ENCODE data around the gene ZNF627. TPM values are rescaled to one million over a fixed set of nuclear protein-coding genes. Genes with fewer than 3 reads are reported as not detected.

ZNF627 gene
- total RNA-seq, 1 donor from 2014 or later = 7.1 TPM

DNA sequence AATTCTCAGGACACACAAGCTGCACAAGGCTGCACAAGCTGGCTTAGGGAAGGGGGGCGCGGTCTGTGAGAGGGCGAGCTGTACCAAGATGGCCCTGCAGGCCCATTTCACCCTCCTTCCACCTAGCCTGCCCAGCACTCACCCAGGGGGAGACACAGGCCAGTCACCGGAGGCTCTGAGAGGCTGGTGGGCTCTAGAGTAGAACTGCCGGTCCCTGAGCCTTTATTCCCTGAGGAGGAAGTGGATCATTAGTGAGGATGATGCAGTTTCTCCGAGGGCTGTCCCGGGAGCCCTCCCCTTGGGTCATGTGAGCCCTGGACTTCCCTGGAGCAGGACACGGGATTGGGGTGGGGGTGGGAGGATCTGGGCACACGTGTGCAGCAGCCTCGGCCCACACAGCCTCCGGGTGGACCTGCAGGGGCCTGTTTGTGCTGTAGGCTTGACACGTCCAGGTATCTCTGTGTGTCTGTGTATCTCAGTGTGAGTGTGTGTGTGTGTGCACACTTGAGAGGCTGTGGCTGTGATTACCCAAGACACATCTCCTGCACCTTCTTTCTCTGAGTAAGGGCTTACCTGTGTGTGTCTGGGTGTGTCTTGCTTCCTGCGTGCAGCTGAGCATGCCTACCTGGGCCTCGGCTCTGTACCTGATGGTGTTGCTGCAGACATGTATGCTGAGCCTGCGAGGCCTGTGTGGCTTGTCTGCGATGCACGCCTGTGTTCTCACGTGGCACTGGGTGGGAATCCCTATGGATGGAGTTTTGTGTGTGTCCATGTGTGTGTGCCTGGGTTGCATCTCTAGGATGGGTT, 19.6 kb upstream of the ZNF627 start, which contains the start of gene ACP5:
ACP5 (minus strand) TSS at position 195 of the 807 bp plus-strand sequence. CDS start 328 bp downstream, outside the sequence.
- H3K9me3 ChIP-seq = no peaks in the 10 kb centered on the region
- intact Hi-C loops (cut with DNase I) = no loop called here
- DNase-seq (ENCODE audit: extremely low spot score in 2 of 2) = no peak
- peak within 1 kb of the TSS; percentile 55 for H3K27ac ChIP-seq
- peaks cover 41% of the 10 kb centered on the region for H3K4me1 ChIP-seq
- H3K27me3 ChIP-seq = no peaks in the 10 kb centered on the region
- H3K4me3 ChIP-seq = peak within 1 kb of the TSS; percentile 43 to 45
- TF ChIP-seq POLR2AphosphoS5 (IDR thresholded peaks at IDR 0.05; ENCODE audit: insufficient read depth in 1 of 2, low read depth in 1 of 2) (no peak), CTCF (IDR thresholded peaks at IDR 0.05) (no peak), POLR2A (IDR thresholded peaks at IDR 0.05) (no peak)
- H3K36me3 ChIP-seq = no peaks in the 10 kb centered on the region

DNA sequence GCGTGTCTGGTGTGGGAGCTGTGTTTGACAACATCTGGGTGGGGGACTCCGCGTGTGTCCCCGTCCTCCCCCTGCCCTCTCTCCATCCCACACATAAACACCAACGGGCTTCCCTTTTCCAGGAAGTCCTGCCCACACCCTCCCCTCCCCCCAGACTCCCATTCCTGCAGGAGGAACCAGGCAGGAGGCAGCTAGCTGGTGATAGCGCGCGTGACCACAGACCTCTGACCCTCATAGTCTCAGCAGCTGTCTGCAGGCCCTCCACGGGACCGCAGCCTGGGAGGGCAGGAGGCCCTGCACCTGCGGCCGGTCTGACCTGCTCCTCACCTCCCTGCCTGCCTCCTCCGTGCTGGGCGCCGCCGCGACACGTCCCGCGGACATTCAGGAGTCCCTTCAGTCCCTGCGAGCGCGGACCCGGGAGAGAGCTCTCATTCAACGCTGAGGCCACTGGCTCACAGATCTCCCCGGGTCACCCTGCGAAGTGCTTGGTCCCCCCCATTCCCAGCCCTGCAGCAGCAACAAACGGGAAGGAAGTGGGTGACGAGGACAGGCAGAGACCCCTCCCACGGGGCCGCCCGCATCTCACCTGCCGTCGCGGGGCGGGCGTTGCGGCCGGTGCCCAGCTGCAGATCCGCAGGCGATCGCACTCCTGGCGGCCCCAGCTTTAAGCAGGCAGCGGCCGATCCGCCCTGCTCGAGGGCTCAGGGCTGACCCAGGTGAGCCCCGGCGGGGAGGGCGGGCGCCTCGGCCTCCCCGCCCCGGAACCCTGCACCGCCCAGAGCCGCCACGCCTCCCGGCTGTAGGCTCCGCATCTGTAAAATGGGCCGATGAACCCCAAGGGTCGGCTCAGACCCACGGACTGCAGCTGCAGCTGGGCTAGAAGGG, 18.8 kb upstream of the ZNF627 start:
- intact Hi-C loops (cut with DNase I) = no loop called here
- Histone ChIP-seq H3K9me3 (no peaks in the 10 kb centered on the region), H3K27me3 (no peaks in the 10 kb centered on the region), H3K27ac (peak overlapping the region; percentile 55), H3K4me3 (peak overlapping the region; percentile 43 to 45), H3K4me1 (peaks cover 41% of the 10 kb centered on the region), H3K36me3 (no peaks in the 10 kb centered on the region)
- peak in 1 of 2 donors; percentile 32 for TF ChIP-seq POLR2AphosphoS5 (IDR thresholded peaks at IDR 0.05; ENCODE audit: insufficient read depth in 1 of 2, low read depth in 1 of 2)
- no peak for TF ChIP-seq POLR2A (IDR thresholded peaks at IDR 0.05)
- no peak for DNase-seq (ENCODE audit: extremely low spot score in 2 of 2)

DNA sequence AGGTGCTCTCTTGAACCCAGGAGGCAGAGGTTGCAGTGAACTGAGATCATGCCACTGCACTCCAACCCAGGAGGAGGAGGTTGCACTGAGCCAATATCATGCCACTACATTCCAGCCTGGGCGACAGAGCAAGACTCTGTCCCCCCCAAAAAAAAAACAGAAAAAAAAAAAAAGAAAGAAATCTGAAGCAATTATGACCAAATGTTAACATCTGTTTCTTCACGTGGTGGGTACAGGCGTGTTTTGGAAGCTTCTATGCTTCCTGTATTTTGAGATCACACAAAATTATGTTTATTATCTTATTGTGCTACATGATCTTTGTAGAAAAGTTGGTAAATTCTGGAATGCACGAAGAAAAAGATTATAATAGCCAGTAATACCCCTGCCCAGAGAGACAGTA, 17.2 kb upstream of the ZNF627 start:
- peaks cover 41% of the 10 kb centered on the region for H3K4me1 ChIP-seq
- H3K36me3 ChIP-seq = no peaks in the 10 kb centered on the region
- DNase-seq (ENCODE audit: extremely low spot score in 2 of 2) = no peak
- no peaks in the 10 kb centered on the region for H3K27me3 ChIP-seq
- intact Hi-C loops (cut with DNase I) = no loop called here
- no peak overlapping the region for H3K4me3 ChIP-seq
- H3K9me3 ChIP-seq = no peaks in the 10 kb centered on the region
- no peak overlapping the region for H3K27ac ChIP-seq
- no peak for TF ChIP-seq POLR2A (IDR thresholded peaks at IDR 0.05)
- no peak for TF ChIP-seq POLR2AphosphoS5 (IDR thresholded peaks at IDR 0.05; ENCODE audit: insufficient read depth in 1 of 2, low read depth in 1 of 2)
- no peak for TF ChIP-seq CTCF (IDR thresholded peaks at IDR 0.05)

DNA sequence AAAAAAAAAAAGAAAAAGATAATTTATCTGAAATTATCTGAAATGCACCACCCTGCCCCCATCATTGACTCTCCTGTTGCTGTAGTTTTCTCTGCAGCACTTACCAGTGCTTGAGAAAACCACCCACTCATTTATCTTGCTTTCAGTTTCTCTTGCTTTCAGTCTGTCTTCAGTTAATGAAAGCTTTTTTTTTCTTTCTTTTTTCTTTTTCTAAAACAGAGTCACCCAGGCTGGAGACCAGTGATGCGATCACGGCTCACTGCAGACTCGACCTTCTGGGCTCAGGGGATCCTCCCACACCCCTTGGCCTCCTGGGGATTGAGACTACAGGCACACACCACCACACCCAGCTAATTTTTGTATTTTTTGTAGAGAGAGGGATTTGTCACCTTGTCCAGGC, 15.5 kb upstream of the ZNF627 start:
- Histone ChIP-seq H3K27me3 (no peaks in the 10 kb centered on the region), H3K27ac (no peak overlapping the region), H3K36me3 (no peaks in the 10 kb centered on the region), H3K9me3 (no peaks in the 10 kb centered on the region), H3K4me1 (peaks cover 41% of the 10 kb centered on the region), H3K4me3 (no peak overlapping the region)
- no peak for TF ChIP-seq POLR2AphosphoS5 (IDR thresholded peaks at IDR 0.05; ENCODE audit: insufficient read depth in 1 of 2, low read depth in 1 of 2)
- no peak for TF ChIP-seq POLR2A (IDR thresholded peaks at IDR 0.05)
- no peak for TF ChIP-seq CTCF (IDR thresholded peaks at IDR 0.05)
- intact Hi-C loops (cut with DNase I) = no loop called here
- no peak for DNase-seq (ENCODE audit: extremely low spot score in 2 of 2)

DNA sequence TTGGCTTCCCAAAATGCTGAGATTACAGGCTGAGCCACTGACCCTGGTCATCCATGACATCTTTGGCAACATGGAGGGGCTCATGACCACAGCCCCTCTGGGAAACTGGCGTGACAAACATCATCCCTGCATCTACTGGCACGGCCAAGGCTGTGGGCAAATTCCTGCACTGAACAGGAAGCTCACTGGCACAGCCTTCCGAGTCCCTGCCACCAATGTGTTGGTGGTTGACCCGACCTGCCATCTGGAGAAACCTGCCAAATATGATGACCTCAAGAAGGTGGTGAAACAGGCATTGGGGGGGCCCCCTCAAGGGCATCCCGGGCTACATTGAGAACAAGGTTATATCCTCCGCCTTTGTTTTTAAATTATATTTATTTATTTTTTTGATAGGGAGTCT, 11.0 kb upstream of the ZNF627 start:
- peaks cover 7% of the 10 kb centered on the region for H3K4me1 ChIP-seq
- intact Hi-C loops (cut with DNase I) = no loop called here
- no peak overlapping the region for H3K27ac ChIP-seq
- H3K9me3 ChIP-seq = no peaks in the 10 kb centered on the region
- H3K27me3 ChIP-seq = no peaks in the 10 kb centered on the region
- no peak for DNase-seq (ENCODE audit: extremely low spot score in 2 of 2)
- H3K4me3 ChIP-seq = no peak overlapping the region
- TF ChIP-seq POLR2AphosphoS5 (IDR thresholded peaks at IDR 0.05; ENCODE audit: insufficient read depth in 1 of 2, low read depth in 1 of 2) (no peak), CTCF (IDR thresholded peaks at IDR 0.05) (no peak), POLR2A (IDR thresholded peaks at IDR 0.05) (no peak)
- H3K36me3 ChIP-seq = no peaks in the 10 kb centered on the region
